SK-N-SH (cell line): Measurements from ENCODE around the gene TBC1D16. TPM values are rescaled to one million over a fixed set of nuclear protein-coding genes. Genes with fewer than 3 reads are reported as not detected.

Source experiments
- CTCF ChIA-PET: fragments of 300-600, 350-600 bp; formaldehyde crosslinking; extraction: SDS; loops from one replicate; lab custom pipeline; 2021; lab: Yijun Ruan, JAX
- POLR2A ChIA-PET: fragments of 350-600 bp; sonication (Branson Sonifier 250); formaldehyde crosslinking; extraction: SDS; loops from one replicate; lab custom pipeline; 2020; ENCODE audit warnings: antibody characterized with exemption, inconsistent platforms; lab: Yijun Ruan, JAX
- DNase-seq: peaks from one replicate; pipeline ENCODE4 v3.0.0; 2012
- H2AFZ ChIP-seq: fragments of 200-600 bp; sonication (generic); 2 replicates; pipeline ENCODE4 v1.8.1; 2016; ENCODE audit warnings: antibody characterized with exemption, mild to moderate bottlenecking, low read depth
- H3F3A ChIP-seq: fragments of 200-600 bp; sonication (generic); replicated peaks from 2 replicates; pipeline ENCODE3; 2016; ENCODE audit warnings: antibody characterized with exemption, mild to moderate bottlenecking; ENCODE audit not compliant: insufficient read depth
- H3K27ac ChIP-seq, 2 experiments: fragments of 200-500 bp in 1 of 2; fragments of 200-600 bp in 1 of 2; sonication (Bioruptor generic) in 1 of 2; sonication (generic), shearing (Covaris generic) in 1 of 2; 2 replicates each; pipeline versions ENCODE4 v1.5.1 to v1.6.1; 2014 to 2016; ENCODE audit warnings: low read depth in 2 of 2, inconsistent platforms in 1 of 2, low read length in 1 of 2, mild to moderate bottlenecking in 1 of 2, mixed read lengths in 1 of 2
- H3K27me3 ChIP-seq: fragments of 200-600 bp; sonication (generic), shearing (Covaris generic); 2 replicates; pipeline ENCODE4 v1.6.1; 2016; ENCODE audit warnings: mixed run types; ENCODE audit not compliant: insufficient read depth
- H3K36me3 ChIP-seq, 2 experiments: fragments of 200-500 bp in 1 of 2; fragments of 200-600 bp in 1 of 2; sonication (Bioruptor generic) in 1 of 2; sonication (generic) in 1 of 2; replicated peaks in 1 of 2; 2 replicates each; pipeline versions ENCODE3 to v1.5.1; 2014 to 2016; ENCODE audit warnings: low read length in 1 of 2, mild to moderate bottlenecking in 1 of 2; ENCODE audit not compliant: insufficient read depth in 2 of 2, control insufficient read depth in 1 of 2
- H3K4me1 ChIP-seq, 2 experiments: fragments of 200-500 bp in 1 of 2; fragments of 200-600 bp in 1 of 2; sonication (Bioruptor generic) in 1 of 2; sonication (generic), shearing (Covaris generic) in 1 of 2; 2 replicates each; pipeline versions ENCODE4 v1.5.1 to v1.6.1; 2014 to 2016; ENCODE audit warnings: low read depth in 1 of 2, low read length in 1 of 2, mixed run types in 1 of 2; ENCODE audit not compliant: insufficient read depth in 2 of 2, control insufficient read depth in 1 of 2
- H3K4me2 ChIP-seq: fragments of 200-600 bp; sonication (generic), shearing (Covaris generic); 2 replicates; pipeline ENCODE4 v1.6.1; 2017; ENCODE audit warnings: mixed run types
- H3K4me3 ChIP-seq, 2 experiments: fragments of 200-500 bp in 1 of 2; fragments of 200-600 bp in 1 of 2; sonication (Bioruptor generic) in 1 of 2; sonication (generic), shearing (Covaris generic) in 1 of 2; 2 replicates each; pipeline versions ENCODE4 v1.5.1 to v1.8.1; 2014 to 2016; ENCODE audit warnings: low read depth in 2 of 2, inconsistent platforms in 1 of 2, low read length in 1 of 2, mild to moderate bottlenecking in 1 of 2, mixed read lengths in 1 of 2, moderate library complexity in 1 of 2
- H3K79me2 ChIP-seq: fragments of 200-600 bp; sonication (generic); 2 replicates; pipeline ENCODE4 v1.8.1; 2017; ENCODE audit warnings: mild to moderate bottlenecking; ENCODE audit not compliant: insufficient read depth
- H3K9ac ChIP-seq: fragments of 200-600 bp; sonication (generic); 2 replicates; pipeline ENCODE4 v1.6.1; 2017; ENCODE audit warnings: mixed run types
- H3K9me2 ChIP-seq: fragments of 200-600 bp; sonication (generic); 2 replicates; pipeline ENCODE4 v1.6.1; 2017; ENCODE audit warnings: mixed run types
- H3K9me3 ChIP-seq: fragments of 200-600 bp; sonication (generic); 2 replicates; pipeline ENCODE4 v1.6.1; 2017; ENCODE audit warnings: mixed run types, mild to moderate bottlenecking, moderate library complexity
- H4K20me1 ChIP-seq: fragments of 200-600 bp; sonication (generic); 2 replicates; pipeline ENCODE4 v1.6.1; 2017; ENCODE audit warnings: mild to moderate bottlenecking, mixed run types; ENCODE audit not compliant: insufficient read depth
- CHD2 ChIP-seq: fragments of 150-350 bp; IDR thresholded peaks from 2 replicates; pipeline ENCODE4 v1.6.1; 2018; ENCODE audit warnings: low read length; ENCODE audit not compliant: partially characterized antibody
- EP300 ChIP-seq, 2 experiments: IDR thresholded peaks; 2 replicates each; pipeline versions ENCODE4 v1.4.0 to v1.6.1; 2012; ENCODE audit warnings: borderline replicate concordance in 1 of 2, low read depth in 1 of 2, low read length in 1 of 2
- EZH2phosphoT487 ChIP-seq: fragments of 200-600 bp; sonication (generic); IDR thresholded peaks from 2 replicates; pipeline ENCODE4 v1.6.1; 2017; ENCODE audit warnings: low read depth, mixed run types, mild to moderate bottlenecking, antibody characterized with exemption, moderate library complexity, borderline replicate concordance
- FOXJ3 ChIP-seq: sonication (generic); formaldehyde crosslinking; IDR thresholded peaks from 2 replicates; pipeline ENCODE4 v1.5.1; 2020; ENCODE audit warnings: mild to moderate bottlenecking, missing genetic modification reagents
- FOXM1 ChIP-seq: IDR thresholded peaks from 2 replicates; pipeline ENCODE4 v1.4.0; 2012; ENCODE audit warnings: low read depth, mild to moderate bottlenecking
- GABPA ChIP-seq: IDR thresholded peaks from 2 replicates; pipeline ENCODE4 v1.4.0; 2012; ENCODE audit warnings: low read depth, mild to moderate bottlenecking
- IRF3 ChIP-seq: fragments of 150-350 bp; IDR thresholded peaks from 2 replicates; pipeline ENCODE4 v1.6.1; 2016; ENCODE audit warnings: mild to moderate bottlenecking, low read depth, low read length
- MAX ChIP-seq: IDR thresholded peaks from 2 replicates; pipeline ENCODE4 v1.4.0; 2012; ENCODE audit warnings: low read depth
- MEF2A ChIP-seq: IDR thresholded peaks from 2 replicates; pipeline ENCODE4 v1.4.0; 2012; ENCODE audit warnings: low read depth, borderline replicate concordance
- MXI1 ChIP-seq: IDR thresholded peaks from 2 replicates; pipeline ENCODE4 v1.6.1; 2012; ENCODE audit warnings: mild to moderate bottlenecking, low read depth, low read length, improper control_type of control experiment
- NFIC ChIP-seq: IDR thresholded peaks from 2 replicates; pipeline ENCODE4 v1.4.0; 2012; ENCODE audit warnings: borderline replicate concordance
- PBX3 ChIP-seq: IDR thresholded peaks from 2 replicates; pipeline ENCODE4; 2012
- RXRA ChIP-seq: IDR thresholded peaks from 2 replicates; pipeline ENCODE4 v1.4.0; 2012; ENCODE audit warnings: low read depth, mild to moderate bottlenecking, borderline replicate concordance
- TCF12 ChIP-seq: IDR thresholded peaks from 2 replicates; pipeline ENCODE4 v1.4.0; 2012
- YY1 ChIP-seq: IDR thresholded peaks from 2 replicates; pipeline ENCODE4 v1.4.0; 2012; ENCODE audit warnings: low read depth, mild to moderate bottlenecking
- WGBS: methylation state at CpG from one replicate; pipeline ENCODE4 v1.1.6; 2017; ENCODE audit warnings: low lambda C conversion rate; 5-methylcytosine and 5-hydroxymethylcytosine counted together
- polyA plus RNA-seq, 3 experiments: library from polyadenylated mRNA; depleted of rRNA; stranded (reverse); fragments of >200 nt; gene quantifications; 2 replicates each; pipeline ENCODE4 v1.2.3, GENCODE V29; 2012
- TF ChIP-seq, protein P1 (sequence below): IDR thresholded peaks from 2 replicates; pipeline ENCODE4 v1.6.1; 2012; ENCODE audit warnings: mild to moderate bottlenecking, low read depth, low read length, moderate library complexity
- TF ChIP-seq, protein P2 (sequence below): IDR thresholded peaks from 2 replicates; pipeline ENCODE4 v1.4.0; 2012; ENCODE audit warnings: low read depth, borderline replicate concordance

Gene TBC1D16
- polyA plus RNA-seq, 1 of the 3 experiments (the other 2 are of a cell fraction): 14.5 TPM

GRCh38 chr17:79990704-79991103 is 45.0 kb downstream of the TBC1D16 start:
- Histone ChIP-seq H2AFZ (no peak overlapping the region), H3K27me3 (no peaks in the 10 kb centered on the region), H3K36me3 (no peaks in the 10 kb centered on the region), H3K27ac (no peak overlapping the region), H3K4me1 (peaks cover 26 to 46% of the 10 kb centered on the region in 2 experiments; a peak in 3 of 4 replicates), H3K4me3 (no peak overlapping the region), H3K4me2 (no peak overlapping the region), H3K9me3 (no peaks in the 10 kb centered on the region), H3K9me2 (no peaks in the 10 kb centered on the region), H3K9ac (no peak overlapping the region), H4K20me1 (peaks cover 21% of the 10 kb centered on the region), H3K79me2 (peaks cover 18% of the 10 kb centered on the region; the same call in 1 of the 2 replicates), H3F3A (peaks cover 5% of the 10 kb centered on the region)
- POLR2A ChIA-PET: no interaction called here
- TF ChIP-seq CHD2 (no peak), GABPA (no peak), EP300 (IDR thresholded peaks at IDR 0.05; ENCODE audit: borderline replicate concordance in 1 of 2, low read depth in 1 of 2, low read length in 1 of 2) (no peak)
- WGBS: 90% methylated on average over 17 of the region's 17 CpGs
- CTCF ChIA-PET: interaction anchor here (0.7 to 13.1 kb wide), 15 partner anchors 11 to 249 kb away, joined by 3 to 209 read pairs (median 9); partner anchors contain the start of gene CBX4
- no peak for DNase-seq

GRCh38 chr17:79990051-79990592 is 45.5 kb downstream of the TBC1D16 start:
- Histone ChIP-seq H2AFZ (no peak overlapping the region), H3K4me1 (peaks cover 29 to 52% of the 10 kb centered on the region in 2 experiments; a peak in 3 of 4 replicates), H3F3A (peaks cover 5% of the 10 kb centered on the region), H3K79me2 (peaks cover 18% of the 10 kb centered on the region; the same call in 1 of the 2 replicates), H4K20me1 (peaks cover 25% of the 10 kb centered on the region), H3K27ac (no peak overlapping the region), H3K9me3 (no peaks in the 10 kb centered on the region), H3K9ac (no peak overlapping the region), H3K9me2 (no peaks in the 10 kb centered on the region), H3K27me3 (no peaks in the 10 kb centered on the region), H3K4me2 (no peak overlapping the region), H3K4me3 (no peak overlapping the region), H3K36me3 (no peaks in the 10 kb centered on the region)
- POLR2A ChIA-PET: no interaction called here
- WGBS: 92% methylated on average over 21 of the region's 21 CpGs
- DNase-seq: no peak
- TF ChIP-seq YY1 (no peak), EP300 (IDR thresholded peaks at IDR 0.05; ENCODE audit: borderline replicate concordance in 1 of 2, low read depth in 1 of 2, low read length in 1 of 2) (no peak), MEF2A (no peak), FOXJ3 (CRISPR knock-in tag) (no peak), FOXM1 (no peak), GABPA (no peak), IRF3 (no peak), PBX3 (no peak), MAX (no peak), RXRA (no peak), EZH2phosphoT487 (no peak), NFIC (no peak), TCF12 (no peak), MXI1 (no peak)
- TF ChIP-seq, protein P1, sequence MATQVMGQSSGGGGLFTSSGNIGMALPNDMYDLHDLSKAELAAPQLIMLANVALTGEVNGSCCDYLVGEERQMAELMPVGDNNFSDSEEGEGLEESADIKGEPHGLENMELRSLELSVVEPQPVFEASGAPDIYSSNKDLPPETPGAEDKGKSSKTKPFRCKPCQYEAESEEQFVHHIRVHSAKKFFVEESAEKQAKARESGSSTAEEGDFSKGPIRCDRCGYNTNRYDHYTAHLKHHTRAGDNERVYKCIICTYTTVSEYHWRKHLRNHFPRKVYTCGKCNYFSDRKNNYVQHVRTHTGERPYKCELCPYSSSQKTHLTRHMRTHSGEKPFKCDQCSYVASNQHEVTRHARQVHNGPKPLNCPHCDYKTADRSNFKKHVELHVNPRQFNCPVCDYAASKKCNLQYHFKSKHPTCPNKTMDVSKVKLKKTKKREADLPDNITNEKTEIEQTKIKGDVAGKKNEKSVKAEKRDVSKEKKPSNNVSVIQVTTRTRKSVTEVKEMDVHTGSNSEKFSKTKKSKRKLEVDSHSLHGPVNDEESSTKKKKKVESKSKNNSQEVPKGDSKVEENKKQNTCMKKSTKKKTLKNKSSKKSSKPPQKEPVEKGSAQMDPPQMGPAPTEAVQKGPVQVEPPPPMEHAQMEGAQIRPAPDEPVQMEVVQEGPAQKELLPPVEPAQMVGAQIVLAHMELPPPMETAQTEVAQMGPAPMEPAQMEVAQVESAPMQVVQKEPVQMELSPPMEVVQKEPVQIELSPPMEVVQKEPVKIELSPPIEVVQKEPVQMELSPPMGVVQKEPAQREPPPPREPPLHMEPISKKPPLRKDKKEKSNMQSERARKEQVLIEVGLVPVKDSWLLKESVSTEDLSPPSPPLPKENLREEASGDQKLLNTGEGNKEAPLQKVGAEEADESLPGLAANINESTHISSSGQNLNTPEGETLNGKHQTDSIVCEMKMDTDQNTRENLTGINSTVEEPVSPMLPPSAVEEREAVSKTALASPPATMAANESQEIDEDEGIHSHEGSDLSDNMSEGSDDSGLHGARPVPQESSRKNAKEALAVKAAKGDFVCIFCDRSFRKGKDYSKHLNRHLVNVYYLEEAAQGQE: no peak
- TF ChIP-seq, protein P2, sequence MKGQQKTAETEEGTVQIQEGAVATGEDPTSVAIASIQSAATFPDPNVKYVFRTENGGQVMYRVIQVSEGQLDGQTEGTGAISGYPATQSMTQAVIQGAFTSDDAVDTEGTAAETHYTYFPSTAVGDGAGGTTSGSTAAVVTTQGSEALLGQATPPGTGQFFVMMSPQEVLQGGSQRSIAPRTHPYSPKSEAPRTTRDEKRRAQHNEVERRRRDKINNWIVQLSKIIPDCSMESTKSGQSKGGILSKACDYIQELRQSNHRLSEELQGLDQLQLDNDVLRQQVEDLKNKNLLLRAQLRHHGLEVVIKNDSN: no peak
- CTCF ChIA-PET: interaction anchor here (0.7 to 13.1 kb wide), 17 partner anchors 11 to 268 kb away, joined by 3 to 209 read pairs (median 4); partner anchors contain the start of gene CBX4
